ENCODE data around the gene WDR1. TPM values are rescaled to one million over a fixed set of nuclear protein-coding genes. Genes with fewer than 3 reads are reported as not detected.

WDR1 gene
- total RNA-seq, 1 donor from 2014 or later, result 161 TPM

- Mint-ChIP-seq H3K4me3 (ENCODE audit: unreplicated experiment) (no peak overlapping the region), H3K27ac (ENCODE audit: unreplicated experiment) (no peak overlapping the region), H3K9me3 (ENCODE audit: unreplicated experiment) (peaks cover 2% of the 10 kb centered on the region), H3K27me3 (ENCODE audit: unreplicated experiment) (peaks cover 2% of the 10 kb centered on the region), H3K36me3 (ENCODE audit: unreplicated experiment) (no peaks in the 10 kb centered on the region), H3K4me1 (ENCODE audit: low read depth, unreplicated experiment) (peaks cover 23% of the 10 kb centered on the region)
- no peak for DNase-seq
- TF ChIP-seq CTCF (IDR thresholded peaks at IDR 0.05; ENCODE audit: partially characterized antibody, unreplicated experiment), result no peak
These were observed 81.5 kb downstream of the WDR1 start for GRCh38 chr4:10035130-10035529.

- Mint-ChIP-seq H3K4me1 (ENCODE audit: low read depth, unreplicated experiment) (peaks cover 23% of the 10 kb centered on the region), H3K36me3 (ENCODE audit: unreplicated experiment) (no peaks in the 10 kb centered on the region), H3K9me3 (ENCODE audit: unreplicated experiment) (peaks cover 2% of the 10 kb centered on the region), H3K4me3 (ENCODE audit: unreplicated experiment) (no peak overlapping the region), H3K27ac (ENCODE audit: unreplicated experiment) (no peak overlapping the region), H3K27me3 (ENCODE audit: unreplicated experiment) (peaks cover 2% of the 10 kb centered on the region)
- no peak for TF ChIP-seq CTCF (IDR thresholded peaks at IDR 0.05; ENCODE audit: partially characterized antibody, unreplicated experiment)
- no peak for DNase-seq
These were observed 81.9 kb downstream of the WDR1 start for GRCh38 chr4:10034612-10035104.

- peaks cover 2% of the 10 kb centered on the region for H3K27me3 Mint-ChIP-seq (ENCODE audit: unreplicated experiment)
- no peaks in the 10 kb centered on the region for H3K36me3 Mint-ChIP-seq (ENCODE audit: unreplicated experiment)
- peaks cover 23% of the 10 kb centered on the region for H3K4me1 Mint-ChIP-seq (ENCODE audit: low read depth, unreplicated experiment)
- no peak overlapping the region for H3K27ac Mint-ChIP-seq (ENCODE audit: unreplicated experiment)
- no peak overlapping the region for H3K4me3 Mint-ChIP-seq (ENCODE audit: unreplicated experiment)
- no peak for DNase-seq
- no peak for TF ChIP-seq CTCF (IDR thresholded peaks at IDR 0.05; ENCODE audit: partially characterized antibody, unreplicated experiment)
- H3K9me3 Mint-ChIP-seq (ENCODE audit: unreplicated experiment), result peaks cover 2% of the 10 kb centered on the region
These were observed 82.5 kb downstream of the WDR1 start for GRCh38 chr4:10034136-10034535.

GRCh38 chr4:10033191-10033881, 83.3 kb downstream of the WDR1 start:
- no peak for TF ChIP-seq CTCF (IDR thresholded peaks at IDR 0.05; ENCODE audit: partially characterized antibody, unreplicated experiment)
- no peaks in the 10 kb centered on the region for H3K36me3 Mint-ChIP-seq (ENCODE audit: unreplicated experiment)
- peak overlapping the region; percentile 4 for H3K27ac Mint-ChIP-seq (ENCODE audit: unreplicated experiment)
- no peak for DNase-seq
- no peak overlapping the region for H3K4me3 Mint-ChIP-seq (ENCODE audit: unreplicated experiment)
- peaks cover 23% of the 10 kb centered on the region for H3K4me1 Mint-ChIP-seq (ENCODE audit: low read depth, unreplicated experiment)
- peaks cover 2% of the 10 kb centered on the region for H3K27me3 Mint-ChIP-seq (ENCODE audit: unreplicated experiment)
- H3K9me3 Mint-ChIP-seq (ENCODE audit: unreplicated experiment), result peaks cover 2% of the 10 kb centered on the region

GRCh38 chr4:10032625-10033024, 84.0 kb downstream of the WDR1 start:
- no peak for TF ChIP-seq CTCF (IDR thresholded peaks at IDR 0.05; ENCODE audit: partially characterized antibody, unreplicated experiment)
- Mint-ChIP-seq H3K27ac (ENCODE audit: unreplicated experiment) (no peak overlapping the region), H3K36me3 (ENCODE audit: unreplicated experiment) (no peaks in the 10 kb centered on the region), H3K4me3 (ENCODE audit: unreplicated experiment) (no peak overlapping the region), H3K9me3 (ENCODE audit: unreplicated experiment) (peaks cover 2% of the 10 kb centered on the region), H3K27me3 (ENCODE audit: unreplicated experiment) (peaks cover 2% of the 10 kb centered on the region), H3K4me1 (ENCODE audit: low read depth, unreplicated experiment) (peaks cover 23% of the 10 kb centered on the region)
- no peak for DNase-seq
